ENCODE measurements around the gene CCBE1. TPM values are rescaled to one million over a fixed set of nuclear protein-coding genes. Genes with fewer than 3 reads are reported as not detected.

The CCBE1 gene
- total and polyA plus RNA-seq, 2 donors (not counting 1 experiment from before 2014, with no cell fraction given) = 122 TPM

- H3K4me3 ChIP-seq (replicated peaks in 1 of 4; ENCODE audit: control extremely low read depth in 1 of 4, insufficient read depth in 1 of 4, low read depth in 3 of 4, low read length in 4 of 4) = no peak overlapping the region
- no peaks in the 10 kb centered on the region for H3K36me3 ChIP-seq (ENCODE audit: control insufficient read depth, insufficient read depth, low read length)
- H3K9ac ChIP-seq (ENCODE audit: insufficient read depth, low read length) = no peak overlapping the region
- peaks cover 22% of the 10 kb centered on the region for H3K4me1 ChIP-seq (ENCODE audit: control insufficient read depth, extremely low read depth, insufficient read depth, low read length)
- DNase-seq (ENCODE audit: low read depth in 2 of 2) = no peak
- no peak overlapping the region for H2AFZ ChIP-seq (ENCODE audit: low read length)
- peaks cover 56% of the 10 kb centered on the region for H3K79me2 ChIP-seq (ENCODE audit: control insufficient read depth, insufficient read depth, low read length)
- no peak for TF ChIP-seq EZH2 (IDR thresholded peaks at IDR 0.05; ENCODE audit: low read length, missing control alignments)
- TF ChIP-seq, protein P1, sequence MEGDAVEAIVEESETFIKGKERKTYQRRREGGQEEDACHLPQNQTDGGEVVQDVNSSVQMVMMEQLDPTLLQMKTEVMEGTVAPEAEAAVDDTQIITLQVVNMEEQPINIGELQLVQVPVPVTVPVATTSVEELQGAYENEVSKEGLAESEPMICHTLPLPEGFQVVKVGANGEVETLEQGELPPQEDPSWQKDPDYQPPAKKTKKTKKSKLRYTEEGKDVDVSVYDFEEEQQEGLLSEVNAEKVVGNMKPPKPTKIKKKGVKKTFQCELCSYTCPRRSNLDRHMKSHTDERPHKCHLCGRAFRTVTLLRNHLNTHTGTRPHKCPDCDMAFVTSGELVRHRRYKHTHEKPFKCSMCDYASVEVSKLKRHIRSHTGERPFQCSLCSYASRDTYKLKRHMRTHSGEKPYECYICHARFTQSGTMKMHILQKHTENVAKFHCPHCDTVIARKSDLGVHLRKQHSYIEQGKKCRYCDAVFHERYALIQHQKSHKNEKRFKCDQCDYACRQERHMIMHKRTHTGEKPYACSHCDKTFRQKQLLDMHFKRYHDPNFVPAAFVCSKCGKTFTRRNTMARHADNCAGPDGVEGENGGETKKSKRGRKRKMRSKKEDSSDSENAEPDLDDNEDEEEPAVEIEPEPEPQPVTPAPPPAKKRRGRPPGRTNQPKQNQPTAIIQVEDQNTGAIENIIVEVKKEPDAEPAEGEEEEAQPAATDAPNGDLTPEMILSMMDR (conservative IDR thresholded peaks at IDR 0.05 in 1 of 2, IDR thresholded peaks at IDR 0.05 in 1 of 2; ENCODE audit: low read depth in 1 of 2, low read length in 2 of 2) = no peak
- no peaks in the 10 kb centered on the region for H3K27me3 ChIP-seq (ENCODE audit: control insufficient read depth, insufficient read depth, low read length)
- no peak overlapping the region for H3K4me2 ChIP-seq (ENCODE audit: extremely low read depth, insufficient read depth, low read length)
- no peak overlapping the region for H3K27ac ChIP-seq (ENCODE audit: insufficient read depth, low read length)
- H3K9me3 ChIP-seq (ENCODE audit: control insufficient read depth, insufficient read depth, low read depth, low read length) = no peaks in the 10 kb centered on the region
- no peaks in the 10 kb centered on the region for H4K20me1 ChIP-seq (ENCODE audit: control insufficient read depth, extremely low read depth, insufficient read depth, low read length)
Measured at GRCh38 chr18:59549503-59550173, 147.6 kb downstream of the CCBE1 start.

DNA sequence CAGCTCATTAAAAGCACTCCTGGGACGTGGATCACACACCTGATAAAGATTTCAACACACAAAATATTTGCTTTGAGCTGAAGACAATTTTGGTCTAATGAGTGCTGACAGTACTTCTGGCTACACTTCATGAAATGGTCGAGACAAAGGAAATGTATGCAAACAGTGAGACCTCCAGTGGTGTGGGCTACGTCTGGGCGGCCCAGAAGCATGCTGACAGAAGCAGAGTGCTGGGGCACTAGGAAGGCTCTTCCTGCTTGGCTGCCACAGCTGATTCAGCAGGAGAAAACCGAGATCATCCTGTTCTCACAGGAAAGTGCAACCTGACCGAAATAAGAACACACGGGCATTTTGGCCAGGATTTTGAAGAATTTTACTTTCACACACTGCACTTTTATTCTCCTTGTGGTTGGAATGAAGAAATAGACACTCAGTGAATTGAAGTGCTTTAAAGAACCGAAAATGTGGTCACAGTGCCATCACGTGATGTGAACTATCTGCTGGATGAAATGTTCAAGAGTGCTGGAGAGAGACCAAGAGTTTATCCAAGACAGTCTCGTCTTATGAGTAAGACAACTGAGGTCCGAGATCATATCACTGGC is 149.5 kb downstream of the CCBE1 start:
- H3K9me3 ChIP-seq (ENCODE audit: control insufficient read depth, insufficient read depth, low read depth, low read length) = no peaks in the 10 kb centered on the region
- H3K36me3 ChIP-seq (ENCODE audit: control insufficient read depth, insufficient read depth, low read length) = no peaks in the 10 kb centered on the region
- H2AFZ ChIP-seq (ENCODE audit: low read length) = no peak overlapping the region
- no peaks in the 10 kb centered on the region for H4K20me1 ChIP-seq (ENCODE audit: control insufficient read depth, extremely low read depth, insufficient read depth, low read length)
- H3K27me3 ChIP-seq (ENCODE audit: control insufficient read depth, insufficient read depth, low read length) = no peaks in the 10 kb centered on the region
- peak overlapping the region; percentile 31 for H3K27ac ChIP-seq (ENCODE audit: insufficient read depth, low read length)
- TF ChIP-seq EZH2 (IDR thresholded peaks at IDR 0.05; ENCODE audit: low read length, missing control alignments) = no peak
- TF ChIP-seq, protein P1 (conservative IDR thresholded peaks at IDR 0.05 in 1 of 2, IDR thresholded peaks at IDR 0.05 in 1 of 2; ENCODE audit: low read depth in 1 of 2, low read length in 2 of 2) = peak in 1 of 2 donors; percentile 23
- H3K4me1 ChIP-seq (ENCODE audit: control insufficient read depth, extremely low read depth, insufficient read depth, low read length) = peaks cover 22% of the 10 kb centered on the region
- peak overlapping the region in 1 of 4 experiments; percentile 17 for H3K4me3 ChIP-seq (replicated peaks in 1 of 4; ENCODE audit: control extremely low read depth in 1 of 4, insufficient read depth in 1 of 4, low read depth in 3 of 4, low read length in 4 of 4)
- no peak overlapping the region for H3K9ac ChIP-seq (ENCODE audit: insufficient read depth, low read length)
- peaks cover 43% of the 10 kb centered on the region for H3K79me2 ChIP-seq (ENCODE audit: control insufficient read depth, insufficient read depth, low read length)
- H3K4me2 ChIP-seq (ENCODE audit: extremely low read depth, insufficient read depth, low read length) = peak overlapping the region; percentile 11
- DNase-seq (ENCODE audit: low read depth in 2 of 2) = peak; percentile 90 to 92

- H3K4me2 ChIP-seq (ENCODE audit: extremely low read depth, insufficient read depth, low read length) = no peak overlapping the region
- no peak overlapping the region for H3K9ac ChIP-seq (ENCODE audit: insufficient read depth, low read length)
- DNase-seq (ENCODE audit: low read depth in 2 of 2) = peak; percentile 75 to 90
- H3K79me2 ChIP-seq (ENCODE audit: control insufficient read depth, insufficient read depth, low read length) = peaks cover 43% of the 10 kb centered on the region
- TF ChIP-seq, protein P1 (conservative IDR thresholded peaks at IDR 0.05 in 1 of 2, IDR thresholded peaks at IDR 0.05 in 1 of 2; ENCODE audit: low read depth in 1 of 2, low read length in 2 of 2) = no peak
- no peak for TF ChIP-seq EZH2 (IDR thresholded peaks at IDR 0.05; ENCODE audit: low read length, missing control alignments)
- no peaks in the 10 kb centered on the region for H4K20me1 ChIP-seq (ENCODE audit: control insufficient read depth, extremely low read depth, insufficient read depth, low read length)
- no peak overlapping the region for H3K27ac ChIP-seq (ENCODE audit: insufficient read depth, low read length)
- no peak overlapping the region for H3K4me3 ChIP-seq (replicated peaks in 1 of 4; ENCODE audit: control extremely low read depth in 1 of 4, insufficient read depth in 1 of 4, low read depth in 3 of 4, low read length in 4 of 4)
- peaks cover 22% of the 10 kb centered on the region for H3K4me1 ChIP-seq (ENCODE audit: control insufficient read depth, extremely low read depth, insufficient read depth, low read length)
- H3K9me3 ChIP-seq (ENCODE audit: control insufficient read depth, insufficient read depth, low read depth, low read length) = no peaks in the 10 kb centered on the region
- H2AFZ ChIP-seq (ENCODE audit: low read length) = no peak overlapping the region
- H3K27me3 ChIP-seq (ENCODE audit: control insufficient read depth, insufficient read depth, low read length) = no peaks in the 10 kb centered on the region
- H3K36me3 ChIP-seq (ENCODE audit: control insufficient read depth, insufficient read depth, low read length) = no peaks in the 10 kb centered on the region
Measured at GRCh38 chr18:59546188-59546587, 151.0 kb downstream of the CCBE1 start.
